Uterus (tissue), 4 donors: ENCODE measurements around the gene PCDHGA3. TPM values are rescaled to one million over a fixed set of nuclear protein-coding genes. Genes with fewer than 3 reads are reported as not detected.
A peak's percentile ranks its signal among the peaks of the same experiment; 100 is the strongest.

Experiments used
- DNase-seq, 2 donors: peaks; one replicate each; pipeline ENCODE4 v3.0.0-alpha.2; 2019 to 2020
- H3K27ac ChIP-seq, 2 donors: fragments of 200-600 bp; sonication (generic); 1 replicate in 1 of 2; 2 replicates in 1 of 2; pipeline ENCODE4 v1.5.1; 2016 to 2018
- H3K27me3 ChIP-seq, 2 donors: fragments of 200-600 bp; sonication (generic); one replicate each; pipeline ENCODE4 v1.5.1; 2018 to 2019; ENCODE audit warnings: control low read depth in 1 of 2
- H3K36me3 ChIP-seq, 2 donors: fragments of 200-600 bp; sonication (generic); one replicate each; pipeline ENCODE4 v1.5.1; 2019; ENCODE audit warnings: control low read depth in 1 of 2
- H3K4me1 ChIP-seq, 2 donors: fragments of 200-600 bp; sonication (generic); one replicate each; pipeline ENCODE4 v1.5.1; 2018 to 2019; ENCODE audit warnings: control low read depth in 1 of 2
- H3K4me3 ChIP-seq, 2 donors: fragments of 200-600 bp; sonication (generic); 1 replicate in 1 of 2; 2 replicates in 1 of 2; pipeline ENCODE4 v1.5.1; 2018 to 2019; ENCODE audit warnings: mild to moderate bottlenecking in 1 of 2
- H3K9me3 ChIP-seq, 2 donors: fragments of 200-600 bp; sonication (generic); one replicate each; pipeline ENCODE4 v1.5.1; 2019; ENCODE audit warnings: control low read depth in 1 of 2
- POLR2A ChIP-seq, 2 donors: fragments of 450-650 bp; IDR thresholded peaks; one replicate each; pipeline ENCODE4 v1.6.1; 2016; ENCODE audit warnings: antibody characterized with exemption in 2 of 2, mild to moderate bottlenecking in 1 of 2, moderate library complexity in 1 of 2
- intact Hi-C: fragments of 100-400 bp; cut with DNase I; formaldehyde crosslinking; loops from one replicate; pipeline ENCODE4 v1.15.1; 2023; ENCODE audit warnings: low total_unique reads
- total RNA-seq, 4 donors: library from RNA; depleted of rRNA in 3 of 4; stranded (reverse); fragments of >200 nt in 3 of 4; gene quantifications; one replicate each; pipeline versions ENCODE4 v1.1.0 to v1.2.4, GENCODE V29; 2014 to 2023
- TF ChIP-seq, protein P1 (sequence below), 4 experiments: fragments of 200-600 bp in 2 of 4; fragments of 450-650 bp in 2 of 4; sonication (generic) in 2 of 4; IDR thresholded peaks; one replicate each; pipeline ENCODE4 v1.5.1; 2016 to 2019; ENCODE audit warnings: antibody characterized with exemption in 4 of 4, mild to moderate bottlenecking in 2 of 4, moderate library complexity in 1 of 4
- donor health status: DM: yes; HTN: yes; CAD: no.

Gene PCDHGA3
- total RNA-seq, 4 donors from 2014 or later, result 0.51 to 8.2 (median 5.6) TPM

DNA sequence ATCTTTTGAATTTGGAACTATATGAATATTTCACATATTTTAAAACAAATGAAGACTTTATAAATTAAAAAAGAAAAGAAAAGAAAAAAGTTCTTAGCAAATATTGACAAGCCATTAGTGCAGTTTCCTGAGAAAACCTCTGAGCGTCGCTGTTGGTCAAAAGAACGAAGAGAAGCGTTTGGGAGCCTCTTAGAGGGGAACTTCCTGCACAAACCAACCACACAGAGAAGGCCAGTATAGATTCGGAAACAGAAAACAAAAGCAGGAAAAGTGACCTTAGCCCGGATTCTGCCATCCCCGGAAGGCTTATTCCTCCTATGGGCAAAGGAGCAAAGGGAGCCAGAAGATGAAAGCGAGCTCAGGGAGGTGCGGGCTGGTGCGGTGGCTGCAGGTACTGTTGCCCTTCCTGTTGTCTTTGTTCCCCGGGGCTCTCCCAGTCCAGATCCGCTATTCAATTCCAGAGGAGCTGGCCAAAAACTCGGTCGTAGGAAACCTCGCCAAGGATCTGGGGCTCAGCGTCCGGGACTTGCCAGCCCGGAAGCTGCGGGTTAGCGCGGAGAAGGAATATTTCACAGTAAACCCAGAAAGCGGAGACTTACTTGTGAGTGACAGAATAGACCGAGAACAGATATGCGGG lies 16.3 kb downstream of the PCDHGA3 start, which contains the start of gene PCDHGB2:
TSS of gene PCDHGB2 (plus strand) at position 205 of the 637 bp plus-strand sequence. CDS start at position 347, 142 bp downstream.
- TF ChIP-seq POLR2A (IDR thresholded peaks at IDR 0.05), result no peak
- TF ChIP-seq, protein P1, sequence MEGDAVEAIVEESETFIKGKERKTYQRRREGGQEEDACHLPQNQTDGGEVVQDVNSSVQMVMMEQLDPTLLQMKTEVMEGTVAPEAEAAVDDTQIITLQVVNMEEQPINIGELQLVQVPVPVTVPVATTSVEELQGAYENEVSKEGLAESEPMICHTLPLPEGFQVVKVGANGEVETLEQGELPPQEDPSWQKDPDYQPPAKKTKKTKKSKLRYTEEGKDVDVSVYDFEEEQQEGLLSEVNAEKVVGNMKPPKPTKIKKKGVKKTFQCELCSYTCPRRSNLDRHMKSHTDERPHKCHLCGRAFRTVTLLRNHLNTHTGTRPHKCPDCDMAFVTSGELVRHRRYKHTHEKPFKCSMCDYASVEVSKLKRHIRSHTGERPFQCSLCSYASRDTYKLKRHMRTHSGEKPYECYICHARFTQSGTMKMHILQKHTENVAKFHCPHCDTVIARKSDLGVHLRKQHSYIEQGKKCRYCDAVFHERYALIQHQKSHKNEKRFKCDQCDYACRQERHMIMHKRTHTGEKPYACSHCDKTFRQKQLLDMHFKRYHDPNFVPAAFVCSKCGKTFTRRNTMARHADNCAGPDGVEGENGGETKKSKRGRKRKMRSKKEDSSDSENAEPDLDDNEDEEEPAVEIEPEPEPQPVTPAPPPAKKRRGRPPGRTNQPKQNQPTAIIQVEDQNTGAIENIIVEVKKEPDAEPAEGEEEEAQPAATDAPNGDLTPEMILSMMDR (IDR thresholded peaks at IDR 0.05), result peak in 1 of 4 experiments; percentile 17
- Histone ChIP-seq H3K27ac (no peak within 1 kb of the TSS), H3K27me3 (no peaks in the 10 kb centered on the region), H3K4me3 (peak within 1 kb of the TSS in 1 of 2 donors; percentile 1), H3K9me3 (peaks cover 0 to 88% of the 10 kb centered on the region in 2 donors), H3K36me3 (no peaks in the 10 kb centered on the region), H3K4me1 (no peaks in the 10 kb centered on the region)
- DNase-seq, result no peak
- intact Hi-C loops, result no loop called here

DNA sequence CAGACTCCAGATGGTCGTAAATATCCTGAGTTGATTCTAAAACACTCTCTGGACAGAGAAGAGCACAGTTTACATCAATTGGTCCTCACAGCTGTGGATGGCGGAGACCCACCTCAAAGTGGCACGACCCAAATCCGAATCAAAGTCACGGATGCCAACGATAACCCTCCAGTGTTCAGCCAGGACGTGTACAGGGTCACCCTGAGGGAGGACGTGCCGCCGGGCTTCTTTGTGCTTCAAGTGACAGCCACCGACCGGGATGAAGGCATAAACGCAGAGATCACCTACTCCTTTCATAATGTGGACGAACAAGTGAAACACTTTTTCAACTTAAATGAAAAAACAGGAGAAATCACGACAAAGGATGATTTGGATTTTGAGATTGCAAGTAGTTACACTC lies 17.1 kb downstream of the PCDHGA3 start:
- no peak for DNase-seq
- Histone ChIP-seq H3K4me3 (no peak overlapping the region), H3K9me3 (peaks cover 0 to 89% of the 10 kb centered on the region in 2 donors), H3K27me3 (no peaks in the 10 kb centered on the region), H3K27ac (no peak overlapping the region), H3K4me1 (no peaks in the 10 kb centered on the region), H3K36me3 (no peaks in the 10 kb centered on the region)
- TF ChIP-seq, protein P1 (IDR thresholded peaks at IDR 0.05), result no peak
- TF ChIP-seq POLR2A (IDR thresholded peaks at IDR 0.05), result no peak
- intact Hi-C loops, result no loop called here

DNA sequence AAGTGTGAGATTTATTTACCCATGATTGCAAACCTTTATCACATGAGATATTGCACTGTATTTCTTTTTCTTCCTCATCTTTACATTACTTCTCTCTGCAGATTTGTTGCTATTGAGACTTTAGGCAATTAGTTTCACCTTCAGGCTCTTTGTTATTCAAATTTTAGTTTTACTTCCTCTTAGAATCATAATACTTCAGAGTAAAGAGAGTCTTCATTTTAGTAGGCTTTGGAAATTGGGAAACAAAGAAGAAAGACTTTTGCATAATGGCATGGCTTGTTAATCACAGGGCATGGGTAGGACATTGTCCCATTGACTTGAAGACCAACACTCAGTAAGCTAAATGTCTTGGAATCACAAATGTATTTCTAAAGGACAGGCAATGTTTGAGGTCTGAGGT lies 19.1 kb downstream of the PCDHGA3 start:
- Histone ChIP-seq H3K4me1 (no peaks in the 10 kb centered on the region), H3K36me3 (no peaks in the 10 kb centered on the region), H3K27me3 (no peaks in the 10 kb centered on the region), H3K9me3 (peaks cover 0 to 93% of the 10 kb centered on the region in 2 donors), H3K27ac (no peak overlapping the region), H3K4me3 (no peak overlapping the region)
- TF ChIP-seq POLR2A (IDR thresholded peaks at IDR 0.05), result no peak
- TF ChIP-seq, protein P1 (IDR thresholded peaks at IDR 0.05), result no peak
- no peak for DNase-seq
- intact Hi-C loops, result no loop called here

DNA sequence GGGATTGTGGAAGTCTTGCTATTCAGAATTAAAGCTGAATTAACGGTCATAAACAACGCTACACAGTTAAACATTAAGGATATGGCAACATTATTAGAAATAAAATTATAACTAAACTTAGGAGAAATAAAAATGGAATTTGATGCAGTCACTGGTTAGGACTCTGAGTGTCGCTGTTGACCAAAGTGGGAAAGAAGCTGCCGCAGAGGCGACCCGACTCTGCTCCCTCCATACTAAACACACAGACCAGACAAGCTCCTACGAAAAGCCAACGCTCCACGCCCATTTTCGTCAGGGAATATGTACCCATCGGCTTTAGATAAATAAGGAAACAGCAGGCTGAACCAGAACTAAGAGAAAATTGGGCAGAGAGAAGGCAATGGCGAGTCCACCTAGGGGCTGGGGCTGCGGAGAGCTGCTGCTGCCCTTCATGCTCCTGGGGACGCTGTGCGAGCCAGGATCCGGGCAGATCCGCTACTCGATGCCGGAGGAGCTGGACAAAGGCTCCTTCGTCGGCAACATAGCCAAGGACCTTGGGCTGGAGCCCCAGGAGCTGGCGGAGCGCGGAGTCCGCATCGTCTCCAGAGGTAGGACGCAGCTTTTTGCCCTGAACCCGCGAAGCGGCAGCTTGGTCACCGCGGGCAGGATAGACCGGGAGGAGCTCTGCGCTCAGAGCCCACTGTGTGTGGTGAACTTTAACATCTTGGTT lies 20.5 kb downstream of the PCDHGA3 start, which contains the start of gene PCDHGA5:
TSS of gene PCDHGA5 (plus strand) at position 211 of the 709 bp plus-strand sequence. CDS start at position 380, 169 bp downstream.
- intact Hi-C loops, result no loop called here

More for the DNA sequence above, 20.5 kb downstream of the PCDHGA3 start, which contains the start of gene PCDHGA5:
- no peak for DNase-seq
- H3K9me3 ChIP-seq, result peaks cover 0 to 89% of the 10 kb centered on the region in 2 donors
- no peaks in the 10 kb centered on the region for H3K4me1 ChIP-seq
- H3K27ac ChIP-seq, result no peak within 1 kb of the TSS
- H3K27me3 ChIP-seq, result no peaks in the 10 kb centered on the region
- TF ChIP-seq POLR2A (IDR thresholded peaks at IDR 0.05), result no peak
- TF ChIP-seq, protein P1 (IDR thresholded peaks at IDR 0.05), result no peak
- no peaks in the 10 kb centered on the region for H3K36me3 ChIP-seq
- H3K4me3 ChIP-seq, result no peak within 1 kb of the TSS
